Fibroblast of villous mesenchyme (primary cell): ENCODE data around the gene CNKSR2. TPM values are rescaled to one million over a fixed set of nuclear protein-coding genes. Genes with fewer than 3 reads are reported as not detected.

Experiments
- DNase-seq: peaks from one replicate; pipeline ENCODE4 v3.0.0-alpha.2; 2010; ENCODE audit warnings: low read depth
- H3K4me3 ChIP-seq: 2 replicates; pipeline ENCODE4 v1.5.1; 2011; ENCODE audit warnings: low read depth, mild to moderate bottlenecking, low read length
- total RNA-seq: library from RNA; depleted of rRNA; stranded (reverse); fragments of >200 nt; gene quantifications from 2 replicates; pipeline ENCODE4 v1.2.3, GENCODE V29; 2012
- TF ChIP-seq, protein P1 (sequence below): IDR thresholded peaks from 2 replicates; pipeline ENCODE4 v1.5.1; 2012; ENCODE audit warnings: low read depth, mild to moderate bottlenecking, low read length; ENCODE audit not compliant: insufficient read depth

CNKSR2 gene
- total RNA-seq, 1 donor, result 4.7 TPM

DNA sequence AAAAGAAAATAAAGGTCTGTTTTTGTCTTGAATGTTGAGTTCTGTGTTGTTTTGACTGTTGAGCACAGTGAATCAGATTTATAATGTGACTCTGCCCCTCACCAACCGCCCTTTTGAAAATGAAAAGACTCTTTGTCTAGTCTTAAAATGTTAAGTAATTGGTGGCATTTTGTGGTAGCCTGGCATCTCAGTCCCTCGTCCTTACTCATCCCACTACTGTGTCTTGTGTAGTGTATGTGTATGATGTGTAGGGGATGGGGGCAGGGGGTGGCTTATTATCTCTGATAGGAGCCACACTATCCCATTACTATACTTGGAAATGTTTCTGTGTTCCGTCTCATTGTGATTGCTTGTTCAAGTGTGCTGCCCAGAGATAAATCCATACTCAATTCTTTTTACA lies 271.7 kb downstream of the CNKSR2 start:
- H3K4me3 ChIP-seq, result no peak overlapping the region
- TF ChIP-seq, protein P1, sequence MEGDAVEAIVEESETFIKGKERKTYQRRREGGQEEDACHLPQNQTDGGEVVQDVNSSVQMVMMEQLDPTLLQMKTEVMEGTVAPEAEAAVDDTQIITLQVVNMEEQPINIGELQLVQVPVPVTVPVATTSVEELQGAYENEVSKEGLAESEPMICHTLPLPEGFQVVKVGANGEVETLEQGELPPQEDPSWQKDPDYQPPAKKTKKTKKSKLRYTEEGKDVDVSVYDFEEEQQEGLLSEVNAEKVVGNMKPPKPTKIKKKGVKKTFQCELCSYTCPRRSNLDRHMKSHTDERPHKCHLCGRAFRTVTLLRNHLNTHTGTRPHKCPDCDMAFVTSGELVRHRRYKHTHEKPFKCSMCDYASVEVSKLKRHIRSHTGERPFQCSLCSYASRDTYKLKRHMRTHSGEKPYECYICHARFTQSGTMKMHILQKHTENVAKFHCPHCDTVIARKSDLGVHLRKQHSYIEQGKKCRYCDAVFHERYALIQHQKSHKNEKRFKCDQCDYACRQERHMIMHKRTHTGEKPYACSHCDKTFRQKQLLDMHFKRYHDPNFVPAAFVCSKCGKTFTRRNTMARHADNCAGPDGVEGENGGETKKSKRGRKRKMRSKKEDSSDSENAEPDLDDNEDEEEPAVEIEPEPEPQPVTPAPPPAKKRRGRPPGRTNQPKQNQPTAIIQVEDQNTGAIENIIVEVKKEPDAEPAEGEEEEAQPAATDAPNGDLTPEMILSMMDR, result no peak
- no peak for DNase-seq

DNA sequence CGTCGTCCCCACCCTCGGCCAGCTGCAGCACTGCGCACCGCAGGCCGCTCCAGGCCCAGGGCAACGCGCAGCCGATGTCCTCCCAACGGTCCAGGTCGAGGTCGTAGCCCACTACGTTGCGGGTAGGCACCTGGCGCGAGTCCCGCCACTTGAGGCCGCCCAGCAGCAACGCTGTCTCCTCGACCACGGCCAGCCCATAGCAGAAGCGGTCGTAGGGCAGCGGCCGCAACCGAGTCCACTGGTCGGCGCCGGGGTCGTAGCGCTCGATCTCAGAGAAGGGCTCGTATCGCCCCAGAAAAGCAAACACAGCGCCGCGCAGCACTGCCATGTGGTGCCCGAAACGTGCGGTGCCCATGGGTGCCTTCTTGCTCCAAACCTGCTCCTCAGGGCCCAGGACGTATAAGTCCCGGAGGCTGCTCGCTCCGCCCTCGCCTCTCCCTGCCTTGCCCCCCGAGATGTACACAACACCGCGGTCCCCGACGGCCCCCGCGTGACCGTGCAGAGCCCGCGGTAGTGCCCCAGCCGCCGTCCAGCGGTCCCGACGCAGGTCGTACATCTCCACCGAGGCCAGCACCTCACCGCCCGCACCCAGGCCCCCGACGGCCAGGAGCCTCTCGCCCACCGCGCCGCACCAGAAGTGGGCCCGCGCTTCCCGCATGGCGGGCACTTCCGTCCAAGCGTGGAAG lies 281.8 kb downstream of the CNKSR2 start:
- no peak for DNase-seq

DNA sequence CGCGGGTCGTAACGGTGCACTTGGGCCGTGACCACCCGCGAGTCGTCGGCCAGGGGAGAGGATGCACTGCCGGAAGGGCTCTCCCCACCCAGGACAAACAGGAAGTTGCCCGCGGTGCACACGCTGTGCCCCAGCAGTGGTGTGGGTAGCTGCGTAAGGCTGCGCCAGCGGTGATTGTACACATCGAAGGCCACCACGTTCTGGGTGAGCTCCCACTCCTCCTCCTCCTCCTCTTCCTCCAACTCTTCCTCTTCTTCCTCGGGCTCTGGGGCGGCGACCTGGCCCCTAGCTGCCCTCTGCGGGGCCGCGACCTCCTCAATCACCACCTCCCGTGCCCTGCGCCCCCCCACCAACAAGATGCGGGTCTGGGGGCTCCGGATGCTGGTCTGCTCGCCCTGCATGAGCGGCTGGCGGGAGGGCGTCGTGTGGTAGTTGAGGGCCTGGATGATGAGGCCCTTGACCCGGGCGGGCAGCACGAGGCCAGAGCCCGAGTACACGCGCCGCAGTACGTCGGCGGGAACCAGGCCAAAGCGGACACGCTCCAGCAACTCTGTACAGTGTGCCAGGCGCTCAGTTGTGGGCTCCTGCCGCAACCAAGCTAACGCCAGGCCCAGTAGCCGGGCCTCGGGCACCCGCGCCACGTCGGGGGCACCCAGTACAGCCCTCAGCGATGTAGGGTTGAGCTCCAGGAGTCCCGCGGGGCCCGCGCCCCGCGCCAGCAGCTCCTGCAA lies 282.5 kb downstream of the CNKSR2 start:
- H3K4me3 ChIP-seq, result no peak overlapping the region
- DNase-seq, result no peak
- TF ChIP-seq, protein P1, result no peak

More for the DNA sequence above, 281.8 kb downstream of the CNKSR2 start:
- TF ChIP-seq, protein P1, result no peak
- no peak overlapping the region for H3K4me3 ChIP-seq

DNA sequence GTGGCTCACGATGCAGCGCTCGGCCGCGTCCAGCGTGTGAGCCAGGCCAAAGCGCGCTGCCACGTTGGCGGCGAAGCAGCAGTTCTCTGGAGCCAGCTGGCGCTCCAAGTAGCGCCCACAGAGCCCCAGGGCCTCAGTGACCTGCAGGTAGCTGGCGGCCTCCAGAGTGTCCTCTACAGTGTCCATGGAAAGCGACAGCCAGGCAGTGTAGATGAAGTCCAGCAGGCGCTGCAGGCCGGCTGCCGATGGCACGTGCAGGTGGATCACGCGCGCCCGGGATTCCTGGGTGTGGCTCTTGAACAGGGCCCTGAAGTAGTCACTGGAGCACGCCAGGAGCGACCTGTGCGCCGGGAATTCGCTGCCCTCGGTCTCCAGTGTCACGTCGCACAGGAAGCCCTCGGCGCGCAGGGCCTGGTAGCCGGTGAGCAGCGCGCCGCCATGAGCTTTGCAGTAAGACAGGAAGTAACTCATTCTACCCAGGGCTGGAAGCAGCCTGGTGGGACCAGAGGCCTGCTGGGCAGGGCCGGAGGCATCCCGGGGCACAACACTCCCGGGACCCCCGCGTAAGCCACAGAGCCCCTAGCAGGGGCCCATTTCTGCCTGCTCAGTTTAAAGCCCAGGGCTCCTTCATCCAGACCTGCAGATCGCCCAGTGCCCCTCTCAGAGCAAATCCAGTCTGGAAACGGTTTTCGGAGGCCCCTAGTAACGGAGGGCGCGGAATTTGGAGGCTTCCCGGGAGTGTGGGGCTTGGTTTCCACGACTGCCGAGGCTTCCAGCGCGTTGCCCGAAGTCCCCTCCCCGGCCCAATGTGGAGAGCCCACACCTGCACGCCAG lies 283.3 kb downstream of the CNKSR2 start:
- TF ChIP-seq, protein P1, result no peak
- DNase-seq, result no peak
- H3K4me3 ChIP-seq, result no peak overlapping the region

DNA sequence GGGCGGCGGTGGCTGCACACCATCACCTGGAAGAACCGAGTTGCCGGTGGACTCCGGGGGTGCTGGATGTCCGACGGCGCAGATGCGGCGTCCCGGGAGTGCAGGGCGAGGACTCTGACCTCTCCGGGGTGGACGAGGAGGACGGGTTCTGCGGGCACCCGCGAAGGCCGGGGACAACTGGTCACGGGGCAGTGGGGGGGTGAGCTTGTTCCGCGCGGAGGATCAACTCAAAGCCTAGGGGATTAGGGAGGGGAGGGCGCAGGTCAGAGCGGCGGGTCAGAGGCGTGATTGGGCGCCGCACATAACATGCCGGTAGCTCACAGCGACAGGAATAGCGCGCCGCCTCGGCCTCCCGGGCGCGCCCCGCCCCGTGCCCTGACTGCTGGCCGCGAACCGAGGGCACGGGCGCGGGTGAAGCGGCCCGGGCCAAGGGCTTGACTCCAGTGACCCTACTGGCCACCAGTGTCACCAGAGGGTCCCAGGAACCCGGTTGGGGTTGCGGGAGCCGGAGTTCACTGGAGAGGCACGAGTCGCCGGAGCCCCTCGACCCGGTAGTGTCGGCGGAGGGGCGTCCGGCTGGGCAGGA lies 284.0 kb downstream of the CNKSR2 start, which contains the start of gene KLHL34:
KLHL34 (minus strand) TSS at position 179 of the 586 bp plus-strand sequence. CDS start 542 bp downstream, outside the sequence.
- TF ChIP-seq, protein P1, result no peak
- no peak for DNase-seq
- no peak within 1 kb of the TSS for H3K4me3 ChIP-seq

DNA sequence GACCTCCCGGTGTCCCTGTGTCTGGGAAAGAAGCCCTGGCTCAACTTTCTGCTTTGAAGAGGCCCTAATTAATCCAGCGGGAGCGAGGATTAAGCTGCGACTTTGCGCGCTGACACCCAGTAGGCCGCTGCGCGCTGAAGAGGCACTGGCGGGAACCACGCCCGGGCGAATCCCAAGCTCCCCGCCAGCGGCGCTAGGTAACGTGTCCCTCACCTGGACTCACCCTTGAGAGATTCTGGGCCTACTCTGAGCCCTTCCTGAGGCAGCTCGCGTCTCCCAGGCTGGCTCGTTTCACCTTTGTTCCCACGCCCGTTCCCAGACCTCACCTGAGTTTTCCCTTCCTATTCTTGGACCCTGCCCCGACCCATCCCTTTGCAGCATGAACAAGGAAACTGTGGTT lies 284.5 kb downstream of the CNKSR2 start:
- no peak overlapping the region for H3K4me3 ChIP-seq
- TF ChIP-seq, protein P1, result no peak
- no peak for DNase-seq
